Cardiac fibroblast (primary cell): ENCODE results near the gene PHLDB2.

Experiments used
- DNase-seq, 2 donors: peaks; one replicate each; pipeline versions ENCODE4 v3.0.0 to v3.0.0-alpha.2; 2010; ENCODE audit warnings: low read depth in 2 of 2
- H3K4me3 ChIP-seq, 2 donors: replicated peaks in 1 of 2; 1 replicate in 1 of 2; 2 replicates in 1 of 2; pipeline ENCODE4 v1.5.1; 2011; ENCODE audit warnings: low read depth in 2 of 2, low read length in 2 of 2, mild to moderate bottlenecking in 2 of 2, moderate library complexity in 1 of 2
- CTCF ChIP-seq: IDR thresholded peaks from one replicate; pipeline ENCODE4 v1.5.1; 2011; ENCODE audit warnings: low read depth, mild to moderate bottlenecking, low read length, inconsistent platforms

Gene PHLDB2

GRCh38 chr3:111856501-111856900 lies 2.6 kb upstream of the PHLDB2 start:
- TF ChIP-seq CTCF: no peak
- no peak for DNase-seq
- H3K4me3 ChIP-seq: no peak overlapping the region

DNA sequence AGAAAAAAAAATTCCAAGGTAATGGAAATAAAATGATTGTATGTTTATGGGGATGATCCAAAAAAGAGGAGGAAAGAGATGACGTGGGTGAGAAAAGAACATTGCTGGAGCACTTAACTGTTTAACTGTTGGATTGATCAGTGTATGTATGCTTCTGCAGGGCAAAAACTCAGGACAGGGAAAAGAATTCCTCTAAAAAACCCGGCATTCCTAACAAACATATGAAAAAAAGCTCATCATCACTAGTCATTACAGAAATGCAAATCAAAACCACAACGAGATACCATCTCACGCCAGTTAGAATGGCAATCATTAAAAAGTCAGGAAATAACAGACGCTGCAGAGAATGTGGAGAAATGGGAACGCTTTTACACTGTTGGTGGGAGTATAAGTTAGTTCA lies 1.6 kb upstream of the PHLDB2 start:
- H3K4me3 ChIP-seq: no peak overlapping the region
- TF ChIP-seq CTCF: no peak
- no peak for DNase-seq

DNA sequence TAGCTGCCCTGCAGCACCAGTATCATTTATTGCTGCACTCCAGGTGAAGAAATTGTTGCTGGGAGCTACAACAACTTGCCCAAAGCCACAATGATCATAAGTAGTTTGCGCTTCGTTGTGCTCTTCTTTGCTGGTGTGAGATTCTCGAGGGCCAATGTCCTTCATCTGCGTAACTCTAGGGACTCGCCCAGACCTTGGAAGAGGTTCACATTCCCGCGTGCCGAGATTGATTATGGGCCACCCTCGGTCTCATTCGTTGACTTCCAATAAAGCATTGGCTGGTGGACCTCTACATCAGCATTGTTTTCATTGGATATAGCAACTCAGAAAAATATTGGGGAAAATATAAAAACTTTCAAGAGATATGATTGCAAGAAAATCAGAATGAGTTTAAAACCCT lies 423 bp upstream of the PHLDB2 start:
- H3K4me3 ChIP-seq: peak overlapping the region; percentile 70 to 88
- TF ChIP-seq CTCF: no peak
- no peak for DNase-seq

DNA sequence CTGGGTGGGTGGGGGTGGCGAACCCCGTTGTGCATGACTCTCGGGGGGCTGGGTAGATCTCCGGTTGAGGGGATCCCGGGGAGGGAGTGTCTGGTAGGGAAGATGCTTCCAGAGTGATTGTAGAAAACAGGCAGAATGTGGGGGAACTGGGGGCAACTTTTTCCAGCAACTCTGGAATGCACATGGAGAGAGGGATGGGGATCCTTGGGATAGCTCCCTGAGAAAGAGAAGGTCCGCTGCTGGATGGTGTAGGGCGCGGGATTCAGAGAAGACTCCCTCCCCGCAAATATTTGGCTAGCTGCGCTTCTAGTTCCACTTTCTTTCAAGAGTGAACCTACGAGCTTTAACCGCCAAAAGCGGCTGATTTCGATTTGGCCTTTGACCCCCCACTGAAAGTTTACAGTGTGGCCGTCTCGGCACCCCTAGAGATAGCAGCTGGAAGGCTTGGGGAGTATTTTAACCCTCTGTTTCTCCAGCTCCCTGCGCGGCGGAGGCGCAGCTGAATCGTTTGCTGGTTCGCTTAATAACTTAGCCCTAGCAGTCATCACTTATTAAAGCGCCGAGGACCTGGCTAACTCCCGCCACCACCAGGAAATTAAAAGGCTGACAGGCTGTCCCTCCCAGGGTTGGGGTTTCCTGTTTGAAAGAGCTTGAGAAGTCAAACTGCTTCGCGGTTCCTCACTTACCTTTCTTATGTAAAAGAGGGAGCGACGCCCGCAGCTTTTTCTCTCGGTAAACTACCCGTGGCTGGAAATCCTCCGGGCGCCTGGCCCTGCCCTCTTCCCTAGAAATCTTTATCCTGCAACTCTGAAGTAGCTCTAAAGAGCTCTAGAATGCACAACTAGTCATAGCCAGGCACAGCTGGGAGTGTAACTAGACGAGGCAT lies 1.2 kb downstream of the PHLDB2 start:
- peak; percentile 64 for TF ChIP-seq CTCF
- DNase-seq: peak; percentile 93 to 94
- peak overlapping the region; percentile 70 to 88 for H3K4me3 ChIP-seq

DNA sequence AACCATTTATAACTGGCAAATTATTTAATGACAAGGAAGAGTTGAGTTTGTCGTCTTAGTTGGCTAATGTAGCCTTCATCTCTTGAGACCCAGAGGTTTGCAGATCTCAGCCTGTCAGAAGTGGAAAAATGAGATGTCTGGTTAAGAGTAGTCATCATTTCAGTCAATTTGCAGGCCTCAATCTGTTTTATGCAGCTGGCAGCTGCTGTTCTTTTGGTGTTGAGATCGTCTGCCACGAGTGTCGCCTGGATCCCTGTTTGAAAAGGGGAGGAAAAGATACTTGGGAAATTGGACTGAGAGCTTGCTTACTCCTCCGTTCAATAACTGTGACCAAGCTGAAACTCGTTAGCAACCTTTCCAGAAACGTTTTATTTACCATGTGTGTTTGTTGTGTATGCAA lies 2.3 kb downstream of the PHLDB2 start:
- peak; percentile 51 to 55 for DNase-seq
- no peak for TF ChIP-seq CTCF
- peak overlapping the region; percentile 70 to 88 for H3K4me3 ChIP-seq

DNA sequence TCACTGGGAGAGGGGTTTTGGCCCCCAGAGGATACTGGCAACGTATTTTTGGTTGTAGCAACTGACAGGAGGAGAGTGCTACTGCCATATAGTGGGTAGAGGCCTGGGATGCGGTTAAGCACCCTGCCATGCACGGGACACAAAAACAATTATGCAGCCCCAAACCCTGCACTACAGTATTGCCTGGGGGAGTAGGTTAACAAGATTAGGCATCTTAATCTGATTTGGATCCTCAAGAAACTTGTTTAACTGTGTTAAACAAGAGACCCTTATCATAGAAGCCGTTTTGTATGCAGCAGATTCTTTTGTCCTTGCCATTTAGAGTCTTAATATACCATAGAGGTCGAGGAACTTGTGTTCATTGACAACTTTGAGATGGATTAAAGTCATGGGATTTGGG lies 3.4 kb downstream of the PHLDB2 start:
- peak overlapping the region in 1 of 2 donors; percentile 88 for H3K4me3 ChIP-seq
- TF ChIP-seq CTCF: no peak

More for the DNA sequence above, 3.4 kb downstream of the PHLDB2 start:
- DNase-seq: no peak
